PC-9 (cell line): ENCODE measurements around the gene CCBE1.

Experiments
- EZH2 ChIP-seq: fragments of 200-600 bp; sonication (generic); IDR thresholded peaks from 2 replicates; pipeline ENCODE4 v1.8.0; 2017; ENCODE audit warnings: antibody characterized with exemption, low read depth
- TF ChIP-seq, protein P1 (sequence below): fragments of 200-600 bp; sonication (generic); conservative IDR thresholded peaks from 2 replicates; pipeline ENCODE4 v1.6.1; 2017; ENCODE audit warnings: mixed run types, antibody characterized with exemption, mild to moderate bottlenecking, moderate library complexity

DNA sequence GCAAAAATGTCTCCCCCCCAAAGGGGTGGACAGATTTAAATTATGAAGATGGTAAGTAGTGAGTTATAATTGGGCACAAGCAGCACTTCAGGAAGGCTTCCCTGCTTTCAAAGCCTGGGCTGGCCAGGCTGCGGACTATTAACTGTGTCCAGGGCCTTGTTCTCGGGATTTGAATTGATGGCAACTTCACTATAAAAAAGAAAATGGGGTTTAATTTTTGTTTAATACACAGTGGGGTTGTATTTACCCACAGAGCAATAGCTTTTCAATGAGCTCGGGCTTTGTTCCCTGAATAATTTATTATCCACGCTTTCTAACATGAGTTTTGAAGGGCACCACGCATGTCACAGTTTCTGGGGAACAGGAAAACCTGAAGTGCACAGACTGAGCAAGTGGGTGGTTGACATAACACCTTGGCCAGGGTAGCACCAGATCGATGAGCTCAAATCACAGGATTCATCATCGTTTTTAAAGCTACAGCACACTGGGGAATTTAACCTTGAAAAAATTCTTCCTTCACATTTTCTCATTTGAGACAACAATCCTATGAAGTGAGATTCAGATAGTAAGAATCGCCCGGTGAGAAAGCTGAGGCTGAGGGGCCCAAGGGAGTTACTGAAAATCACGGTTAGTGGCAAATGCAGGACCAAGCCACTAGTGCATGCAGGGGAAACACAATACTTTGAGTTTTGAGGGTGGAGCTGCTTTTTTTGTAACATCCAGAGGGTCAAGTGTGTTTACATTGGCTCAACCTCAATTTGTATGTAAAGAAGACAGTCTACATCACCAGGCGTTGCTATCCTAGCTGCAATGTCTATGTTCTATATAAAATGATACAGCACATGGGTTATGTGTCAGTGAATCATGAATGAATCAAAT is 309.3 kb downstream of the CCBE1 start:
- TF ChIP-seq, protein P1, sequence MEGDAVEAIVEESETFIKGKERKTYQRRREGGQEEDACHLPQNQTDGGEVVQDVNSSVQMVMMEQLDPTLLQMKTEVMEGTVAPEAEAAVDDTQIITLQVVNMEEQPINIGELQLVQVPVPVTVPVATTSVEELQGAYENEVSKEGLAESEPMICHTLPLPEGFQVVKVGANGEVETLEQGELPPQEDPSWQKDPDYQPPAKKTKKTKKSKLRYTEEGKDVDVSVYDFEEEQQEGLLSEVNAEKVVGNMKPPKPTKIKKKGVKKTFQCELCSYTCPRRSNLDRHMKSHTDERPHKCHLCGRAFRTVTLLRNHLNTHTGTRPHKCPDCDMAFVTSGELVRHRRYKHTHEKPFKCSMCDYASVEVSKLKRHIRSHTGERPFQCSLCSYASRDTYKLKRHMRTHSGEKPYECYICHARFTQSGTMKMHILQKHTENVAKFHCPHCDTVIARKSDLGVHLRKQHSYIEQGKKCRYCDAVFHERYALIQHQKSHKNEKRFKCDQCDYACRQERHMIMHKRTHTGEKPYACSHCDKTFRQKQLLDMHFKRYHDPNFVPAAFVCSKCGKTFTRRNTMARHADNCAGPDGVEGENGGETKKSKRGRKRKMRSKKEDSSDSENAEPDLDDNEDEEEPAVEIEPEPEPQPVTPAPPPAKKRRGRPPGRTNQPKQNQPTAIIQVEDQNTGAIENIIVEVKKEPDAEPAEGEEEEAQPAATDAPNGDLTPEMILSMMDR: no peak
- no peak for TF ChIP-seq EZH2
